SJSA1 (cell line): ENCODE results near the gene ALDH3A1. TPM values are rescaled to one million over a fixed set of nuclear protein-coding genes. Genes with fewer than 3 reads are reported as not detected.

Experiments
- DNase-seq, 2 experiments: peaks; one replicate each; pipeline ENCODE4 v3.0.0-alpha.2; 2015 to 2020; ENCODE audit warnings: low spot score in 2 of 2, low read depth in 1 of 2
- H3K27ac ChIP-seq: fragments of 250-450 bp; sonication (Bioruptor Pico); 2 replicates; pipeline ENCODE4 v1.5.1; 2020; ENCODE audit warnings: mild to moderate bottlenecking, moderate library complexity
- H3K27me3 ChIP-seq: fragments of 250-450 bp; sonication (Bioruptor Pico); replicated peaks from 2 replicates; pipeline ENCODE4 v1.5.1; 2020; ENCODE audit warnings: mild to moderate bottlenecking, moderate library complexity
- H3K36me3 ChIP-seq: fragments of 250-450 bp; sonication (Bioruptor Pico); 2 replicates; pipeline ENCODE4 v1.5.1; 2020; ENCODE audit warnings: mild to moderate bottlenecking
- H3K4me1 ChIP-seq: fragments of 250-450 bp; sonication (Bioruptor Pico); replicated peaks from 2 replicates; pipeline ENCODE4 v1.6.1; 2021; ENCODE audit warnings: mild to moderate bottlenecking
- H3K4me3 ChIP-seq: fragments of 250-450 bp; sonication (Bioruptor Pico); 2 replicates; pipeline ENCODE4 v1.5.1; 2020; ENCODE audit warnings: mild to moderate bottlenecking
- H3K9me3 ChIP-seq: fragments of 250-450 bp; sonication (Bioruptor Pico); replicated peaks from 2 replicates; pipeline ENCODE4 v1.5.1; 2020; ENCODE audit warnings: mild to moderate bottlenecking
- total RNA-seq: library from RNA; depleted of rRNA; stranded (reverse); fragments of >200 nt; shearing (Covaris generic); gene quantifications from 2 replicates; pipeline ENCODE4 v1.2.3, GENCODE V29; 2014

Gene ALDH3A1
- total RNA-seq, 1 experiment from 2014 or later, result not detected

DNA sequence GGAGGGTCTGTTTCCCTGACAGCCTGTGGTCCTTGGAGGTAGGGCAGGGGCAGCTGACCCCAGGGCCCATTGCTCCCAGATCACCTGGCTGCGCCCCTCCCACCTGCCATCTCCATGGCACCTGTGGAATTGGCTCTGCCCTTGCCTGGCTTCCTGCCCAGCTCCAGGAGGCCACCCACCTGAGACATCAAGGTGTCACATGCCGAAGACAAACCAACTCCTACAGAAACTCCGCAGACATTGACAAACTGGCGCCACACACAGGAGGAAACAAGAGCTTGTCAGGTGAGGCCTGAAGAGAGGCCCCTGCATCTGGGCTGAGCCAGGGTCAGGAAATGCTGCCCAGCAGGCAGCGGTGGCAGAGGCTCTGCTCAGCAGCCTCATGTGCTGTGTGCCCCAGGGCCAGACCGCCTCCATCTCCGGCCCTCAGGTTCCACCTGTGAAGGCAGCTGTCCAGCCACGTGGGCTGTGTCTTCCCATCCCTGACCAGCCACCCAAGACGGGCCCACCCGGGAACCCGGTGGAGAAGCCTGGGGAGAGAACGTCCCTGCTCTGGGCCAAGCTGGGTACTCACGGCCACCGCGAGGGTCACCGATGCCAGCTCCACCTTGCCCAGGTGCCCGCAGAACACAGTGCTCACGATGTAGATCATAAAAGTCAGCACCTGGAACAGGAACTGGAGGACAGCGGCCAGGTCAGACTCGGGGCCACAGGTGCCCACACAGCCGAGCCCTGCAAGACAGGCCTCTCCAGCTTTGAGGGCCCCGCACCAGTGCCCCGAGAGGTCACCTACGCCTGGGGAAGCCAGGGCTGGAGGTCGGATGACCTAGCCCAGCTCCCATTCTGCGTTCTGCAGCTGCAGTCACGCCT lies 33.3 kb downstream of the ALDH3A1 start:
- H3K27me3 ChIP-seq, result no peaks in the 10 kb centered on the region

GRCh38 chr17:19713901-19714361 lies 34.2 kb downstream of the ALDH3A1 start:
- Histone ChIP-seq H3K4me3 (no peak overlapping the region), H3K27me3 (no peaks in the 10 kb centered on the region), H3K36me3 (no peaks in the 10 kb centered on the region), H3K9me3 (no peaks in the 10 kb centered on the region), H3K4me1 (no peaks in the 10 kb centered on the region), H3K27ac (no peak overlapping the region)
- DNase-seq, result no peak

More for the DNA sequence above, 33.3 kb downstream of the ALDH3A1 start:
- no peaks in the 10 kb centered on the region for H3K36me3 ChIP-seq
- H3K9me3 ChIP-seq, result no peaks in the 10 kb centered on the region
- H3K4me1 ChIP-seq, result no peaks in the 10 kb centered on the region
- no peak overlapping the region for H3K27ac ChIP-seq
- no peak for DNase-seq
- H3K4me3 ChIP-seq, result no peak overlapping the region

- Histone ChIP-seq H3K36me3 (no peaks in the 10 kb centered on the region), H3K9me3 (no peaks in the 10 kb centered on the region), H3K4me1 (no peaks in the 10 kb centered on the region), H3K27ac (no peak overlapping the region), H3K27me3 (no peaks in the 10 kb centered on the region), H3K4me3 (no peak overlapping the region)
- no peak for DNase-seq
These were observed 34.6 kb downstream of the ALDH3A1 start for GRCh38 chr17:19713462-19713861.

DNA sequence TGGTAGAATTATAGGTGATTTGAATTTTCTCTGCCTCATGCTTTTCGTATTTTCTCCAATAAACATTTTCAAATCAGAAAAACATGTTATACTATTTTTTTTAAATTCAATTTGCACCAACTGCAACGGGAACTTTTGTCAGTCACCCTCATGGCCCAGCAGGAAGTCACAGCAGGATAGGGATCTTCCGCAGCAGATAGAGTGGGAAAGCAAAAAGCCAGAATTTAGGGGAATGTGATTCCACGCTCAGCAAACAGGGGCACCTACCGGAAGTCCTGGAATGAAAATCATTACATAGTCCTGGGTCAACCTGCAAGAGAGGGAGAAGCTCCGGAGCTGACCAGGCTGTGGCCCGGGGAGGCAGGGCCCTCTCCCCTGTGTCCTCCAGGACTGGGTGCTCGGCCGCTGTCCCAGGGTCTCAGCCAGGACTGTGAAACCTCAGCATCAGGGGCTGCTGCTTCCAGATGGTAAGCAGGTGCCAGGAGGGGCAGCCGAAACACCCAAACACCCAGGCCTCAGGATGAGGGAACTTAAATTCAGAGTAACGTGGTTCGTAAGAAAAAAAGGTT lies 35.6 kb downstream of the ALDH3A1 start:
- Histone ChIP-seq H3K27me3 (no peaks in the 10 kb centered on the region), H3K36me3 (no peaks in the 10 kb centered on the region), H3K4me3 (no peak overlapping the region), H3K27ac (no peak overlapping the region), H3K4me1 (no peaks in the 10 kb centered on the region), H3K9me3 (no peaks in the 10 kb centered on the region)
- no peak for DNase-seq

- Histone ChIP-seq H3K36me3 (no peaks in the 10 kb centered on the region), H3K4me1 (no peaks in the 10 kb centered on the region), H3K27me3 (no peaks in the 10 kb centered on the region), H3K4me3 (no peak overlapping the region), H3K9me3 (no peaks in the 10 kb centered on the region), H3K27ac (no peak overlapping the region)
- DNase-seq, result no peak
These were observed 38.3 kb downstream of the ALDH3A1 start for GRCh38 chr17:19709841-19710240.

DNA sequence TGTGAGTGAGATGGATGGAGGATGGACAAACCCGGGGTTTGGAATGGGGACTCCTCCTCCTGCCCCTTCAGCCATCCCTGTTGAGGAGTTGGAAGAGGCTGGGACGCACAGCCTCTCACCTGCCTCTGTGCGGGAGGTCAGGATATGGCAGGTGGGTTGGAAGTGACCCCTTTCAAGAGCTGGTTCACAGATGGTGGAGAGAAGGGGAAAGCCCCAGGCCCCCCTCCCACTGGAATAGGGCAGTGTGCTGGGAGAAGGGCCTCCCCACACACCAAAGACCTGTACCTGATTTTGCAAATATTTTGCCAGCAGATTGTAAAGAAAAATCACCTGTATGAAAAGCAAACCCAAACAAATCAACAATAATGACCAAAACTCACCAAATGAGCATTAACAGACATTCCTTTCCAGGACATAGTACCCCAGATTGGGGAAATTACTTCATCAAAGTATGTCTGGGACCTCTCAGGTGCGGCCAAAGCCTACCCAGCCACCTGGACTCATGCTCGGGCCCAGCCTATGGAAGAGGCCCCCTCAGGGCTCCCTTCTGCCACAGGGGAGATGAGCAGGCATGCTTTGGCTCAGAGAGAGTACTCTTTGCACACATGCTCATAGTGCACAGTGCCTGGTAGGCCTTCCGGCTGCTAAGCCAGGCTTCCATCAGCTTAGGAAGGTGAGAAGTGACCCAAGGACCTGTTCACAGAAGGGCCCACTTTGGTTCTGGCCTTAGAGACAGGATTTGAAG lies 39.5 kb downstream of the ALDH3A1 start:
- Histone ChIP-seq H3K9me3 (no peaks in the 10 kb centered on the region), H3K27ac (no peak overlapping the region), H3K27me3 (no peaks in the 10 kb centered on the region), H3K36me3 (no peaks in the 10 kb centered on the region), H3K4me3 (no peak overlapping the region), H3K4me1 (no peaks in the 10 kb centered on the region)
- DNase-seq, result no peak

DNA sequence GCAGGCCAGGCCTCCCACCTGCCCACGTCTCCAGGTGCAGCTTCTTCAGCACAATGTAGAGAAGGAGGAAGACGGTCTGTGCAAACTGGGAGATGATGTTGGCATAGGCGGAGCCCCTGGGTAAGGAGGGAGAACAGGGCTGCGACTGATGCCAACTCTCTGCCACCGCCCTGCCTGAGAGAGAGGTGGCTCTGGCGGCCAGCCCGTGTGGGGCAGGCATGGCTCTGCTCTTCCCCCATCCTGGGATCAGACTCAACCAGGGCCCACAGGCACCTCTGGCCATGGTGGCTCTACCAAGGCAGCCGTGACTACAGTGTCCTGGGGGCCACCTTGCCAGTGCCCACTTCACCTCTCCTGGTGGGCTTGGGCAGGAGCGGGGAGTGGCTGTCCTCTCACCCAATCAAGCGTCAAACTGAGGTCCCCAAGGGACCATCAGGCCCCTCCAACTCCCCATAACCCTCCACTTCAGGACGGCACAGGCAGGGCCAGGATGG lies 40.3 kb downstream of the ALDH3A1 start:
- H3K27me3 ChIP-seq, result no peaks in the 10 kb centered on the region
- no peak overlapping the region for H3K4me3 ChIP-seq
- no peaks in the 10 kb centered on the region for H3K9me3 ChIP-seq
- H3K36me3 ChIP-seq, result no peaks in the 10 kb centered on the region
- no peak overlapping the region for H3K27ac ChIP-seq
- DNase-seq, result no peak
- H3K4me1 ChIP-seq, result no peaks in the 10 kb centered on the region

DNA sequence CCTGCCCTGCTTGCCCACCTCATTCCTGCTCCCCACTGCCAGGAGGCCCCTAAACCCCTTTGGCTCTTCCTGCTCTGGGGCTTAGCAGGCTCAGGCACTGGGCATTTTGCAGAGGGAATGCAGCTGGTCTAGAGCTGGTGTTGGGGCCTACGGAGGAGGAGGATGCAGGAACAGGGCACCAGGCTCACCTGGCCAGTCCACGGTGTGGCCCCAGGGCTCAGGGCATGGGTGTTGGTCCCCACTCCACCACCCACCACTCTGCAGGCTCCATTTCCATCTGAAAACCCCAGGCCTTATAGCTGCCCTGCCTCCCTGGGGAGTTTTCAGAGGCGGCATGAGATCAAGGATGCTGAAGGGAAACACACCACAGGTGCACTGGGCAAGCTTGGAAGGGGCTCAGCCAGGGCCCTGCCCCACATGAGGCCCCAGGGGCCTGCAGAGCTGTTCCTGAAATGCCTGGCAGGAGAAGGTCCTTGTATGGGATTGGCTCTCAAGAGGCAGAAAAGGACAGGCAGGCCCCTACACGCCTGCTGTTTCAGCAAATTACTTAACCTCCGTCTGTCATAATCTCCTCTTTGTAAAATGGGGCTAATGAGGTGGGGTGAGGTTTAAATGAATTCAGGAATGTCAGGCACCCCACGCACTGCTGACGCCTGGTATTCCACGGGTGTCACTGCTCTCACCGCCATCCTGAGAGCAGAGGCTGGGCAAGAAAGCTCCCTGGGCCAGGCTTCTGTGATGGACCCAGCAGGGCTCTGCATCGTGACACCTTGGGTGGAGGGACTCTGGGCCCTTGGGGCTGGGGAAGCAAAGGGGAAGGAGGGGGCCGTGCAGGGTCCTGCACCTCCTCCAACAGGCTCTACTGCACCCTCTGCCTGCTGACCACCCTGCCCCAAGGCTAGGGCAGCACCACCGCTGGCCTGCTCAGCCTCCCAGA lies 41.0 kb downstream of the ALDH3A1 start:
- Histone ChIP-seq H3K4me1 (no peaks in the 10 kb centered on the region), H3K27me3 (no peaks in the 10 kb centered on the region), H3K9me3 (no peaks in the 10 kb centered on the region), H3K4me3 (no peak overlapping the region), H3K27ac (no peak overlapping the region), H3K36me3 (no peaks in the 10 kb centered on the region)
- DNase-seq, result no peak

DNA sequence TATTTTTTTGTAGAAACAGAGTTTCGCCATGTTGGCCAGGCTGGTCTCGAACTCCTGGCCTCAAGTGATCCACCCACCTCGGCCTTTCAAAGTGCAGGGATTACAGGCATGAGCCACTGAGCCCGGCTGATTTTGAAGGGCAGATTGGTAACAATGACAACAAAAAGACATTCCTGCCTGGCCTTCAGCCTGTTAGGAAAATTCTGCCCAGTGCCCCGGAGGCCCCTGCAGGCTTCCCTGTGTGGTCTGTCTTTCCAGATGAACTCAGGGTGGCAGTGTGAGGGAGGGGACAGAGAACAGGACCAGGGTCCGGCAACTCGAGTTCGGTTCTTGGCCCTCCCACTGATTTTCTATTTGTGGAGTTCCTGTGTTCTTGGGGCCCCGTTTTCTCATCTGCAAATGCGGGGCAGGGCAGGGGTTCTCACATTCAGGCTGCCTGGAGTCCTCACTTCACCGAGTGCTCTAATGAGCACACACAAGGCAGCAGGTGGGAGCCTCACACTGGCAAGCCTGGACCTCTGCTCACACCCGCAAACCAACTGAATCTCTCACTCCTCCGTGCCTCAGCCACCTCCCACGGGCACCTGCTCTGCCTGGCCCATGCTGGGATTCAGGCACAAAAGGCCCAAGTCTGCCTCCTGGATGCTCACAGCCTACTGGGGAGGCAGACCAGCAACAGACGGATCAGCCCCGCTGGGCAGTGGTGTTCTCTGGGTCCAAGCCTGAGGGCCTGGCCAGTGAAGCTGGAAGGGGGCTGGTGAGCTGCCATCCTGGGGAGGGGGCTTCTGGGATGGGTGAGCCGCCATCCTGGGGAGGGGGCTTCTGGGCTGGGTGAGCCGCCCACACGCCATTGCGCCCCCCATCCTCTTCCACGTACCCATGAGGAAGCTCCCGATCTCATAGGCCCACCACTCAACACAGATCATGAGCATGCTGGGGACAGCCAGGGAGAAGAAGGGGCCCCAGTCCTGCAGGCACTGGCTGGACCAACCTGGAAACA lies 42.0 kb downstream of the ALDH3A1 start:
- no peak overlapping the region for H3K27ac ChIP-seq
- no peak for DNase-seq
- H3K4me3 ChIP-seq, result no peak overlapping the region
- H3K9me3 ChIP-seq, result no peaks in the 10 kb centered on the region
- H3K27me3 ChIP-seq, result no peaks in the 10 kb centered on the region
- no peaks in the 10 kb centered on the region for H3K4me1 ChIP-seq
- no peaks in the 10 kb centered on the region for H3K36me3 ChIP-seq

GRCh38 chr17:19705201-19705600 lies 42.9 kb downstream of the ALDH3A1 start:
- Histone ChIP-seq H3K4me1 (no peaks in the 10 kb centered on the region), H3K4me3 (no peak overlapping the region), H3K9me3 (no peaks in the 10 kb centered on the region), H3K27me3 (no peaks in the 10 kb centered on the region), H3K36me3 (no peaks in the 10 kb centered on the region), H3K27ac (no peak overlapping the region)
- no peak for DNase-seq

GRCh38 chr17:19703828-19704613 lies 44.1 kb downstream of the ALDH3A1 start:
- Histone ChIP-seq H3K27ac (no peak overlapping the region), H3K36me3 (no peaks in the 10 kb centered on the region), H3K4me1 (no peaks in the 10 kb centered on the region), H3K27me3 (no peaks in the 10 kb centered on the region), H3K4me3 (no peak overlapping the region), H3K9me3 (no peaks in the 10 kb centered on the region)
- DNase-seq, result no peak
